22Rv1 (cell line): Measurements from ENCODE around the gene LNP1.

ENCODE experiments used
- ZFX ChIP-seq: fragments of 450-650 bp; IDR thresholded peaks from 2 replicates; pipeline ENCODE4 v1.6.1; 2017; ENCODE audit warnings: antibody characterized with exemption, borderline replicate concordance
- TF ChIP-seq, protein P1 (sequence below): fragments of 450-650 bp; IDR thresholded peaks from 2 replicates; pipeline ENCODE4 v1.5.1; 2017; ENCODE audit warnings: mild to moderate bottlenecking

DNA sequence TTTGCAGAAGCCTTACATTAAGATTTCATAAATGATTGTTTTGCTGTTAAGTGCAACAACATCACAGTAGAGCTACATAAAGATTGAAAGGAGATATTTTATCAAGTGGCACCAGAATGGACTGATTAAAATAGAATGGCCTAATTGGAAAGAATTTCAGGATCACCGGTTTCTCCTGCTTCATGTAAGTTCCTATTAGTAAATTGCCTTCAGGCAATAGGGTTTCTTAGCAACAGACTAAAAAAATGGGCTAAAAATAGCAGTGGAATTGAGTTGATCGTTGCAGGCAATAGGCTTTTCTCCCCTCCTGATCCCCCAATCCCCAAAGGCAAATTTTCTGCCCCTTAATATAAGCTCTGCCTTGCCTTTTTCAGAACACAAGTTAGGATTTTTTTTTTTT lies 917 bp downstream of the LNP1 start:
- TF ChIP-seq, protein P1, sequence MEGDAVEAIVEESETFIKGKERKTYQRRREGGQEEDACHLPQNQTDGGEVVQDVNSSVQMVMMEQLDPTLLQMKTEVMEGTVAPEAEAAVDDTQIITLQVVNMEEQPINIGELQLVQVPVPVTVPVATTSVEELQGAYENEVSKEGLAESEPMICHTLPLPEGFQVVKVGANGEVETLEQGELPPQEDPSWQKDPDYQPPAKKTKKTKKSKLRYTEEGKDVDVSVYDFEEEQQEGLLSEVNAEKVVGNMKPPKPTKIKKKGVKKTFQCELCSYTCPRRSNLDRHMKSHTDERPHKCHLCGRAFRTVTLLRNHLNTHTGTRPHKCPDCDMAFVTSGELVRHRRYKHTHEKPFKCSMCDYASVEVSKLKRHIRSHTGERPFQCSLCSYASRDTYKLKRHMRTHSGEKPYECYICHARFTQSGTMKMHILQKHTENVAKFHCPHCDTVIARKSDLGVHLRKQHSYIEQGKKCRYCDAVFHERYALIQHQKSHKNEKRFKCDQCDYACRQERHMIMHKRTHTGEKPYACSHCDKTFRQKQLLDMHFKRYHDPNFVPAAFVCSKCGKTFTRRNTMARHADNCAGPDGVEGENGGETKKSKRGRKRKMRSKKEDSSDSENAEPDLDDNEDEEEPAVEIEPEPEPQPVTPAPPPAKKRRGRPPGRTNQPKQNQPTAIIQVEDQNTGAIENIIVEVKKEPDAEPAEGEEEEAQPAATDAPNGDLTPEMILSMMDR = no peak
- no peak for TF ChIP-seq ZFX
